Choroid plexus epithelial cell (primary cell): ENCODE results near the gene MAML2.

Experiments
- DNase-seq: peaks from one replicate; pipeline ENCODE4 v3.0.0-alpha.2; 2010; ENCODE audit warnings: low read depth
- H3K4me3 ChIP-seq: 2 replicates; pipeline ENCODE4 v1.5.1; 2011; ENCODE audit warnings: low read depth, mild to moderate bottlenecking, control low read depth, low read length, moderate library complexity
- CTCF ChIP-seq: conservative IDR thresholded peaks from 2 replicates; pipeline ENCODE4 v1.5.1; 2011; ENCODE audit warnings: low read depth, mild to moderate bottlenecking, control low read depth, inconsistent platforms, low read length, moderate library complexity

Gene MAML2

DNA sequence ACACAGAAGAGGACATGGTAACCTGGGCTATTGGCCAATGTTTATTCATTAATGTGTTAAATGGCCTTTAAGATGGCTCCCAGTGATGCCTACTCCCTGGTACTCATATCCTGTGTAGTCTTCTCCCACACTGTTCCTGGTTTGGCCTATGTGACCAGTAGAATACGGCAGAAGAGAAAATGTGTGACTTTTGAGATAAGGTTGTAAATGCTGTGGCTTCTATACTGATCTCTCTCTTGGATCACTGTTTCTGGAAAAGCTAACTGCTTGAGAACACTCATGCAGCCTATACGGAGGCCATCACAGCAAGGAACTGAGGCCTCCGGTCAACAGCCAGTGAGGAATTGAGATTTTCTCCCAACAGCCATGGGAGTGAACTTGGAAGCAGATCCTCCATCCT is 24.1 kb downstream of the MAML2 start:
- no peak for DNase-seq
- H3K4me3 ChIP-seq: no peak overlapping the region
- no peak for TF ChIP-seq CTCF

DNA sequence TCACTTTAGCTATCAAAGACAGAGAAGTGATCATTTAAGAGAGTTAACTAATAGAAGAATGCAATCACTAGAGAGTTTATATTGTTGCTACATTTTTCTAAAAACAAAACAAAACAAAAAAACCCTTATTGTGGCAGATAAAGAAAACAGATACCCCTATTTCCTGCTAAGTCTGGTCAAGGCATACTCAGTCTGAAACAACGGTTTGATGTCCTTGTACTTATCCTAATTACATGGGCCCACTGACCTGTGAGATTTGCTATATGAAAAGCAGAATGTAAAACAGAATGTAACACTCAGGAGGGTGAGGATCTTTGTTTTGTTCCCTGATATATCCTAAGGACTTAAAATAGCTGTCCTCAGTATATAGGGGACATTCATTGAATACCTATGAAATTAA is 24.6 kb downstream of the MAML2 start:
- H3K4me3 ChIP-seq: no peak overlapping the region
- no peak for DNase-seq
- no peak for TF ChIP-seq CTCF

GRCh38 chr11:96317985-96318384 is 25.0 kb downstream of the MAML2 start:
- no peak for DNase-seq
- TF ChIP-seq CTCF: no peak
- H3K4me3 ChIP-seq: no peak overlapping the region

GRCh38 chr11:96317571-96317970 is 25.4 kb downstream of the MAML2 start:
- TF ChIP-seq CTCF: no peak

GRCh38 chr11:96316869-96317268 is 26.1 kb downstream of the MAML2 start:
- no peak for DNase-seq
- no peak for TF ChIP-seq CTCF
- no peak overlapping the region for H3K4me3 ChIP-seq

More at GRCh38 chr11:96317571-96317970, 25.4 kb downstream of the MAML2 start:
- no peak for DNase-seq
- H3K4me3 ChIP-seq: no peak overlapping the region

DNA sequence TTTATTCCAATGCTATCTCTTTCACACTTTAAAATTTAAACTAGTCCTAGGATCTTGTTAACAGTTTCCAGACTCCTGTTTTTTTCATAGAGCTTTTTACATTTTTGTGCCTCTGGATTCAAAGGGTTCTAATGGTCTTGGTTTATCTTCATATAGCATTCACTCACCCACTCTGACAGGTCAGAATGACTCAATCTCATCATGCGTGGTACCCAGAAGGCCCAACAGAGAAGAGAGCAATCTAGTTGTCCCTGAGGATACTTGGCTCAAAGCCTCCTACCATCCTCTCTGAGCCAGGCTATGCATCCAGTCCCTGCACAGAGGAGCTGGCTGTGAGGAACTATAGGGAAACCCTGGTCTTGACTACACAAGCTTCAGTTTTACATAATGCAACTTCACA is 27.5 kb downstream of the MAML2 start:
- DNase-seq: no peak
- TF ChIP-seq CTCF: no peak
- H3K4me3 ChIP-seq: no peak overlapping the region

GRCh38 chr11:96314326-96315020 is 28.5 kb downstream of the MAML2 start:
- TF ChIP-seq CTCF: no peak
- peak; percentile 74 for DNase-seq
- no peak overlapping the region for H3K4me3 ChIP-seq
